Adrenal gland (tissue), 5 donors: ENCODE data around the gene TNP1.

Experiments used
- POLR2A ChIP-seq, 2 donors: fragments of 450-650 bp; IDR thresholded peaks; one replicate each; pipeline ENCODE4 v1.6.1; 2017; ENCODE audit warnings: antibody characterized with exemption in 2 of 2, mild to moderate bottlenecking in 2 of 2, moderate library complexity in 1 of 2
- TF ChIP-seq, protein P1 (sequence below), 6 experiments: fragments of 450-650 bp in 4 of 6; fragments of 200-600 bp in 2 of 6; sonication (generic) in 1 of 6; IDR thresholded peaks; 1 replicate in 5 of 6; 2 replicates in 1 of 6; pipeline versions ENCODE4 v1.5.1 to v1.8.0; 2016 to 2021; ENCODE audit warnings: antibody characterized with exemption in 6 of 6, mild to moderate bottlenecking in 2 of 6, moderate library complexity in 1 of 6
- donor health status: DM: no; HTN: no; CAD: no.

DNA sequence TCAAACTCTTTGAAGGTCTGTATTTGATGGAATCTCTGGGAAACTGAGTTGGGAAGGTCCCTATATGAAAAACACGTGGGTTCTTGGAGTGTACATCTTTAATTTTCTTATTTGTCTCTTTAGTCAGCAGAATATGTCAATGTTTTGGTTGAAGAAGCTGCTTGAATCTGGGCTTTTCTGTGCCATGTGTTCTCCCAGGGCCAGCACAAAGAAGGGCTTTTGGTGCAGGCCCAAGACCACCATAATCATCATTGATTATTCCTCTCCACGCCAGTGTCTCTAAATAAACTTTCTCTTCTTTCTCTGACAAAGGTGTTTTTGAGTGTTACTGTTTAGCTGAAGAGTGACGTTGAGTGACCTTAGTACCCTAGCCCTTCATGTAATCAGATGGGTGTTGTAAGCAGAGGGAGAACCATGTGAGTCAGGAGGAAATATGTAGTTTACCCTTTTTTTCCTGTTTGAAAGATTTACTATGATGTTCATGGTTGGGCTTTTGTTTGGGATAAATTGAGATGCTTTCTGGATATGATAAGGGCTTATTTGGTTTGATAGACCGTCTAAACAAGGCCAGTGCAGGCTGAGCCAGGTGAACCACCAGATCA, 11.6 kb upstream of the TNP1 start:
- TF ChIP-seq, protein P1, sequence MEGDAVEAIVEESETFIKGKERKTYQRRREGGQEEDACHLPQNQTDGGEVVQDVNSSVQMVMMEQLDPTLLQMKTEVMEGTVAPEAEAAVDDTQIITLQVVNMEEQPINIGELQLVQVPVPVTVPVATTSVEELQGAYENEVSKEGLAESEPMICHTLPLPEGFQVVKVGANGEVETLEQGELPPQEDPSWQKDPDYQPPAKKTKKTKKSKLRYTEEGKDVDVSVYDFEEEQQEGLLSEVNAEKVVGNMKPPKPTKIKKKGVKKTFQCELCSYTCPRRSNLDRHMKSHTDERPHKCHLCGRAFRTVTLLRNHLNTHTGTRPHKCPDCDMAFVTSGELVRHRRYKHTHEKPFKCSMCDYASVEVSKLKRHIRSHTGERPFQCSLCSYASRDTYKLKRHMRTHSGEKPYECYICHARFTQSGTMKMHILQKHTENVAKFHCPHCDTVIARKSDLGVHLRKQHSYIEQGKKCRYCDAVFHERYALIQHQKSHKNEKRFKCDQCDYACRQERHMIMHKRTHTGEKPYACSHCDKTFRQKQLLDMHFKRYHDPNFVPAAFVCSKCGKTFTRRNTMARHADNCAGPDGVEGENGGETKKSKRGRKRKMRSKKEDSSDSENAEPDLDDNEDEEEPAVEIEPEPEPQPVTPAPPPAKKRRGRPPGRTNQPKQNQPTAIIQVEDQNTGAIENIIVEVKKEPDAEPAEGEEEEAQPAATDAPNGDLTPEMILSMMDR (IDR thresholded peaks at IDR 0.05) = no peak
- TF ChIP-seq POLR2A (IDR thresholded peaks at IDR 0.05) = no peak
